ENCODE results near the gene IKZF1. TPM values are rescaled to one million over a fixed set of nuclear protein-coding genes. Genes with fewer than 3 reads are reported as not detected.

IKZF1 gene
- total RNA-seq, 1 experiment from 2014 or later: 3.7 TPM

GRCh38 chr7:50307368-50308032, 3.0 kb downstream of the IKZF1 start:
- H3K4me1 ChIP-seq (ENCODE audit: insufficient read depth, low read length, poor library complexity, severe bottlenecking): peaks cover 7% of the 10 kb centered on the region
- peaks cover 37% of the 10 kb centered on the region for H3K27me3 ChIP-seq (replicated peaks; ENCODE audit: insufficient read depth, low read depth, low read length, poor library complexity)
- no peak overlapping the region for H3K27ac ChIP-seq (ENCODE audit: low read depth, low read length, poor library complexity, severe bottlenecking)
- no peak overlapping the region for H3K4me3 ChIP-seq (ENCODE audit: low read depth, low read length, poor library complexity, severe bottlenecking)
- no peak for DNase-seq (ENCODE audit: low spot score)
- POLR2A ChIA-PET (ENCODE audit: low non-redundant PET): no interaction called here
- CTCF ChIA-PET: no interaction called here
- BruUV-seq (replicated peaks): no TSS peak
- TF ChIP-seq EZH2 (IDR thresholded peaks at IDR 0.05; ENCODE audit: borderline replicate concordance, low read depth, low read length, poor library complexity, severe bottlenecking): no peak
- no peak for TF ChIP-seq CTCF (conservative IDR thresholded peaks at IDR 0.05; ENCODE audit: low read depth, low read length)
- intact Hi-C loops (cut with micrococcal nuclease; ENCODE audit: unreplicated experiment): no loop called here
- no peaks in the 10 kb centered on the region for H3K36me3 ChIP-seq (ENCODE audit: insufficient read depth, low read length, poor library complexity, severe bottlenecking)
- H3K9me3 ChIP-seq (ENCODE audit: low read depth, low read length, poor library complexity, severe bottlenecking): no peaks in the 10 kb centered on the region

- Histone ChIP-seq H3K27me3 (replicated peaks; ENCODE audit: insufficient read depth, low read depth, low read length, poor library complexity) (peaks cover 30% of the 10 kb centered on the region), H3K4me1 (ENCODE audit: insufficient read depth, low read length, poor library complexity, severe bottlenecking) (peaks cover 9% of the 10 kb centered on the region), H3K4me3 (ENCODE audit: low read depth, low read length, poor library complexity, severe bottlenecking) (no peak overlapping the region), H3K9me3 (ENCODE audit: low read depth, low read length, poor library complexity, severe bottlenecking) (no peaks in the 10 kb centered on the region), H3K36me3 (ENCODE audit: insufficient read depth, low read length, poor library complexity, severe bottlenecking) (no peaks in the 10 kb centered on the region), H3K27ac (ENCODE audit: low read depth, low read length, poor library complexity, severe bottlenecking) (no peak overlapping the region)
- DNase-seq (ENCODE audit: low spot score): no peak
- intact Hi-C loops (cut with micrococcal nuclease; ENCODE audit: unreplicated experiment): no loop called here
- ChIA-PET CTCF (no interaction called here), POLR2A (ENCODE audit: low non-redundant PET) (no interaction called here)
- BruUV-seq (replicated peaks): no TSS peak
- TF ChIP-seq CTCF (conservative IDR thresholded peaks at IDR 0.05; ENCODE audit: low read depth, low read length) (no peak), EZH2 (IDR thresholded peaks at IDR 0.05; ENCODE audit: borderline replicate concordance, low read depth, low read length, poor library complexity, severe bottlenecking) (no peak)
These were observed 3.7 kb downstream of the IKZF1 start for GRCh38 chr7:50308203-50308531.

- ChIA-PET POLR2A (ENCODE audit: low non-redundant PET) (no interaction called here), CTCF (no interaction called here)
- H3K9me3 ChIP-seq (ENCODE audit: low read depth, low read length, poor library complexity, severe bottlenecking): no peaks in the 10 kb centered on the region
- H3K36me3 ChIP-seq (ENCODE audit: insufficient read depth, low read length, poor library complexity, severe bottlenecking): no peaks in the 10 kb centered on the region
- BruUV-seq (replicated peaks): no TSS peak
- intact Hi-C loops (cut with micrococcal nuclease; ENCODE audit: unreplicated experiment): no loop called here
- no peak overlapping the region for H3K4me3 ChIP-seq (ENCODE audit: low read depth, low read length, poor library complexity, severe bottlenecking)
- peaks cover 9% of the 10 kb centered on the region for H3K4me1 ChIP-seq (ENCODE audit: insufficient read depth, low read length, poor library complexity, severe bottlenecking)
- TF ChIP-seq EZH2 (IDR thresholded peaks at IDR 0.05; ENCODE audit: borderline replicate concordance, low read depth, low read length, poor library complexity, severe bottlenecking): no peak
- TF ChIP-seq CTCF (conservative IDR thresholded peaks at IDR 0.05; ENCODE audit: low read depth, low read length): no peak
- no peak for DNase-seq (ENCODE audit: low spot score)
- peaks cover 26% of the 10 kb centered on the region for H3K27me3 ChIP-seq (replicated peaks; ENCODE audit: insufficient read depth, low read depth, low read length, poor library complexity)
- no peak overlapping the region for H3K27ac ChIP-seq (ENCODE audit: low read depth, low read length, poor library complexity, severe bottlenecking)
These were observed 4.2 kb downstream of the IKZF1 start for GRCh38 chr7:50308532-50309385.

Measured in A673 (cell line).